ENCODE data around the gene IRF1. TPM values are rescaled to one million over a fixed set of nuclear protein-coding genes. Genes with fewer than 3 reads are reported as not detected.

Gene IRF1
- total RNA-seq, 1 donor, result 24.6 TPM

DNA sequence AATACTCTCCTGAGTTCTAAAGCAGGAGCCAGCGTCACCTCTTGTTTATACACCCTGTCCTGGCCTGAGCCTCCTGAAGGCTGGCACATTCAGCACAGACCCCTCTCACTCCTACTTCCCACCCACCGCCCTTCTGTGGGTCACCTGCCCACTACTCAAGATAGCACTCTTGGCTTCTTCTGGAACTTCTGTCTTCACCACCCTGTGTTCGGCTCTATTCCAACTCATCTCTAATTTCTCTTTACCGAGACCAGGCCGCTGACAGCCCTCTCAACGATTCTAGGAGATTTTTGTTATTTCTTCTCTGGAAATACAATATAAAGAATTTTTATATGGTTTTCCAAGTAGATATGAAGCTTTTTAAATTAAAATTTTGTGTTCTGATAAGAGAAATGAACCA lies 57.4 kb downstream of the IRF1 start:
- H3K4me3 ChIP-seq (ENCODE audit: low read depth, low read length), result no peak overlapping the region
- DNase-seq (ENCODE audit: low read depth), result no peak
- no peak for TF ChIP-seq CTCF (IDR thresholded peaks at IDR 0.05; ENCODE audit: insufficient read depth, low read length)

DNA sequence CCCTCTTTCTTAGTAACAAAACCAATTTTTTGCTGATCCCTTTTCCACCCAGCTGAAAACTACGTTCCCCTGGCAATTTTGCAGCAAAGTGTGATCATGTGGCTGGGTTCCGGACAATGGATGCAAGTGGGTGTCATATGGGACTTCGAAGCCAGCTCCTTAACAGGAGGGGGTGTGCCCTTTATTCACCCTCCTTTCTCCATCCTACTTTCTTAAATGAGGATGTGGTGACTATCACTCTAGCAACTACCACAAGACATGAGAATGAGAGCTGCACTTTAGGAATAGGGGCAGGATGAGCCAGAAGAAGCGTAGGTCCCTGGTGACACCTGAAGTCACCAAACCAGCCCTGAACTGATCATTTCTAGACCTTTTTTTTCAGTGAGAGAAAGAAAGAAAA lies 58.9 kb downstream of the IRF1 start:
- no peak for DNase-seq (ENCODE audit: low read depth)
- no peak overlapping the region for H3K4me3 ChIP-seq (ENCODE audit: low read depth, low read length)
- TF ChIP-seq CTCF (IDR thresholded peaks at IDR 0.05; ENCODE audit: insufficient read depth, low read length), result no peak

Small RNAs within 50 kb of the gene (small RNA-seq; reads per million reads assigned to genes)
- gene RF00019, result not detected

Other genes starting within 250 kb of the IRF1 start
- gene PDLIM4, start 233.1 kb downstream of the IRF1 start, total RNA-seq (ENCODE audit: low replicate concordance), result 37.3 and 41.8 TPM in 2 replicates
- gene SLC22A4, start 196.4 kb downstream of the IRF1 start, total RNA-seq (ENCODE audit: low replicate concordance), result 3.4 and 5.7 TPM in 2 replicates
- 6.5 TPM in 2 replicates for gene SLC22A5, start 121.1 kb downstream of the IRF1 start, total RNA-seq (ENCODE audit: low replicate concordance)
- not detected in 2 replicates for gene IL5, start 52.7 kb upstream of the IRF1 start, total RNA-seq (ENCODE audit: low replicate concordance)
- gene RAD50, start 66.2 kb upstream of the IRF1 start, total RNA-seq (ENCODE audit: low replicate concordance), result 54.7 and 250 TPM in 2 replicates
- gene IL13, start 167.4 kb upstream of the IRF1 start, total RNA-seq (ENCODE audit: low replicate concordance), result not detected in 2 replicates
- gene IL4, start 183.2 kb upstream of the IRF1 start, total RNA-seq (ENCODE audit: low replicate concordance), result 0.36 TPM in 1 of 2 replicates, not detected in the other
- 12.7 and 29.2 TPM in 2 replicates for gene KIF3A, start 246.8 kb upstream of the IRF1 start, total RNA-seq (ENCODE audit: low replicate concordance)